ENCODE measurements around the gene FBXO41. TPM values are rescaled to one million over a fixed set of nuclear protein-coding genes. Genes with fewer than 3 reads are reported as not detected.

Gene FBXO41
- total and polyA plus RNA-seq, 9 of the 15 experiments (the other 6 are each of a cell fraction or from before 2014, with no cell fraction given) = 0.21 to 8.2 (median 3.5) TPM

GRCh38 chr2:73214120-73215035 lies 69.9 kb downstream of the FBXO41 start, which contains the start of gene SMYD5 (continued):
- TF ChIP-seq BACH1 (tag; IDR thresholded peaks at IDR 0.05) (no peak), SMARCC2 (IDR thresholded peaks at IDR 0.05; ENCODE audit: low read depth) (no peak), NFXL1 (CRISPR knock-in tag; IDR thresholded peaks at IDR 0.05) (no peak), ZNF551 (CRISPR knock-in tag; IDR thresholded peaks at IDR 0.05) (no peak), GATA2 (CRISPR knock-in tag; IDR thresholded peaks at IDR 0.05) (no peak), TRIM28 (IDR thresholded peaks at IDR 0.05) (no peak), SRSF9 (IDR thresholded peaks at IDR 0.05; ENCODE audit: borderline replicate concordance, low read depth, low read length) (no peak), CHD4 (IDR thresholded peaks at IDR 0.05; ENCODE audit: insufficient read depth, insufficient replicate concordance, low read depth, low read length, poor library complexity, severe bottlenecking) (no peak), ILK (tag; IDR thresholded peaks at IDR 0.05; ENCODE audit: borderline replicate concordance, low read depth) (no peak), GTF3C2 (IDR thresholded peaks at IDR 0.05; ENCODE audit: borderline replicate concordance, extremely low read depth, insufficient read length) (no peak), DMBX1 (CRISPR knock-in tag; IDR thresholded peaks at IDR 0.05; ENCODE audit: borderline replicate concordance) (no peak; the same call in 1 of the 2 replicates), EHMT2 (IDR thresholded peaks at IDR 0.05) (no peak), ZNF175 (CRISPR knock-in tag; IDR thresholded peaks at IDR 0.05; ENCODE audit: low read depth) (no peak), ZBTB1 (CRISPR knock-in tag; IDR thresholded peaks at IDR 0.05; ENCODE audit: borderline replicate concordance, low read depth) (no peak), CREBBP (IDR thresholded peaks at IDR 0.05; ENCODE audit: low read depth, low read length) (no peak), ZNF197 (CRISPR knock-in tag; IDR thresholded peaks at IDR 0.05; ENCODE audit: low read depth) (no peak), EP300 (IDR thresholded peaks at IDR 0.05; ENCODE audit: low read length) (no peak), CBFA2T3 (IDR thresholded peaks at IDR 0.05) (no peak), PHF8 (IDR thresholded peaks at IDR 0.05; ENCODE audit: borderline replicate concordance, low read length) (peak; percentile 79; the same call in 1 of the 2 replicates)
- TF ChIP-seq, protein P1, sequence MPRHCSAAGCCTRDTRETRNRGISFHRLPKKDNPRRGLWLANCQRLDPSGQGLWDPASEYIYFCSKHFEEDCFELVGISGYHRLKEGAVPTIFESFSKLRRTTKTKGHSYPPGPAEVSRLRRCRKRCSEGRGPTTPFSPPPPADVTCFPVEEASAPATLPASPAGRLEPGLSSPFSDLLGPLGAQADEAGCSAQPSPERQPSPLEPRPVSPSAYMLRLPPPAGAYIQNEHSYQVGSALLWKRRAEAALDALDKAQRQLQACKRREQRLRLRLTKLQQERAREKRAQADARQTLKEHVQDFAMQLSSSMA (CRISPR knock-in tag; IDR thresholded peaks at IDR 0.05) = no peak
- TF ChIP-seq, protein P2, sequence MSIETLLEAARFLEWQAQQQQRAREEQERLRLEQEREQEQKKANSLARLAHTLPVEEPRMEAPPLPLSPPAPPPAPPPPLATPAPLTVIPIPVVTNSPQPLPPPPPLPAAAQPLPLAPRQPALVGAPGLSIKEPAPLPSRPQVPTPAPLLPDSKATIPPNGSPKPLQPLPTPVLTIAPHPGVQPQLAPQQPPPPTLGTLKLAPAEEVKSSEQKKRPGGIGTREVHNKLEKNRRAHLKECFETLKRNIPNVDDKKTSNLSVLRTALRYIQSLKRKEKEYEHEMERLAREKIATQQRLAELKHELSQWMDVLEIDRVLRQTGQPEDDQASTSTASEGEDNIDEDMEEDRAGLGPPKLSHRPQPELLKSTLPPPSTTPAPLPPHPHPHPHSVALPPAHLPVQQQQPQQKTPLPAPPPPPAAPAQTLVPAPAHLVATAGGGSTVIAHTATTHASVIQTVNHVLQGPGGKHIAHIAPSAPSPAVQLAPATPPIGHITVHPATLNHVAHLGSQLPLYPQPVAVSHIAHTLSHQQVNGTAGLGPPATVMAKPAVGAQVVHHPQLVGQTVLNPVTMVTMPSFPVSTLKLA (conservative IDR thresholded peaks at IDR 0.05) = peak; percentile 94 to 98
